Activated CD4-positive, alpha-beta T cell treated with anti-CD3 and anti-CD28 coated beads, Interleukin-2, amount 10 ng/mL, durations not matched to agents 7 days and 5 days (primary cell): Measurements from ENCODE around the gene MPC1. TPM values are rescaled to one million over a fixed set of nuclear protein-coding genes. Genes with fewer than 3 reads are reported as not detected.

Experiments used
- CTCF ChIA-PET: fragments of 350-600 bp; sonication (Branson Sonifier 250); formaldehyde crosslinking; loops from one replicate; lab custom pipeline; 2021; ENCODE audit warnings: antibody characterized with exemption; lab: Charles Lee
- POLR2A ChIA-PET: fragments of 350-600 bp; sonication (Branson Sonifier 250); formaldehyde crosslinking; loops from one replicate; lab custom pipeline; 2021; ENCODE audit warnings: antibody characterized with exemption; lab: Charles Lee
- DNase-seq: peaks from one replicate; pipeline ENCODE4 v3.0.0-alpha.2; 2020
- H3K27ac Mint-ChIP-seq: one replicate; pipeline ENCODE4 v1.8.0; 2021; ENCODE audit warnings: mild to moderate bottlenecking, moderate library complexity, mixed read lengths
- H3K27me3 Mint-ChIP-seq: one replicate; pipeline ENCODE4 v1.8.0; 2021; ENCODE audit warnings: mixed read lengths
- H3K36me3 Mint-ChIP-seq: one replicate; pipeline ENCODE4 v1.8.0; 2021; ENCODE audit warnings: low read depth, mixed read lengths
- H3K4me1 Mint-ChIP-seq: one replicate; pipeline ENCODE4 v1.8.0; 2021; ENCODE audit warnings: mixed read lengths
- H3K4me3 Mint-ChIP-seq: one replicate; pipeline ENCODE4 v1.8.0; 2021; ENCODE audit warnings: mild to moderate bottlenecking, moderate library complexity, mixed read lengths
- H3K9me3 Mint-ChIP-seq: one replicate; pipeline ENCODE4 v1.8.0; 2021; ENCODE audit warnings: mixed read lengths
- total RNA-seq, 2 experiments: library from RNA; stranded (reverse); gene quantifications; one replicate each; pipeline ENCODE4 v1.2.3, GENCODE V29; 2021

MPC1 gene
- total RNA-seq, 2 experiments from 2014 or later, result 27.1 to 28.3 TPM

GRCh38 chr6:166415306-166415705, 32.6 kb upstream of the MPC1 start:
- peak overlapping the region; percentile 40 for H3K4me3 Mint-ChIP-seq
- H3K4me1 Mint-ChIP-seq, result peaks cover 93% of the 10 kb centered on the region
- H3K36me3 Mint-ChIP-seq, result peaks cover 40% of the 10 kb centered on the region
- no peaks in the 10 kb centered on the region for H3K27me3 Mint-ChIP-seq
- CTCF ChIA-PET, result interaction anchor here (0.8 to 1.1 kb wide), 2 partner anchors 9 to 34 kb away, joined by 3 read pairs; no protein-coding TSS in a partner anchor
- POLR2A ChIA-PET, result no interaction called here
- DNase-seq, result peak; percentile 71
- peak overlapping the region; percentile 86 for H3K27ac Mint-ChIP-seq
- peaks cover 23% of the 10 kb centered on the region for H3K9me3 Mint-ChIP-seq

GRCh38 chr6:166413491-166413951, 30.8 kb upstream of the MPC1 start:
- ChIA-PET CTCF (interaction anchor here (1.0 kb wide), 1 partner anchor 79 kb away, joined by 3 read pairs; no protein-coding TSS in a partner anchor), POLR2A (no interaction called here)
- Mint-ChIP-seq H3K4me1 (peaks cover 80% of the 10 kb centered on the region), H3K9me3 (peaks cover 23% of the 10 kb centered on the region), H3K27ac (peak overlapping the region; percentile 28), H3K27me3 (peaks cover 2% of the 10 kb centered on the region), H3K36me3 (peaks cover 33% of the 10 kb centered on the region), H3K4me3 (no peak overlapping the region)
- DNase-seq, result no peak

GRCh38 chr6:166412911-166413384, 30.2 kb upstream of the MPC1 start:
- DNase-seq, result no peak

GRCh38 chr6:166412156-166412910, 29.6 kb upstream of the MPC1 start:
- no peak for DNase-seq
- ChIA-PET CTCF (no interaction called here), POLR2A (interaction anchor here (0.6 kb wide), 1 partner anchor 132 kb away, joined by 3 read pairs; no protein-coding TSS in a partner anchor)
- H3K4me3 Mint-ChIP-seq, result peak overlapping the region; percentile 65
- H3K4me1 Mint-ChIP-seq, result peaks cover 71% of the 10 kb centered on the region
- H3K27ac Mint-ChIP-seq, result peak overlapping the region; percentile 97
- peaks cover 29% of the 10 kb centered on the region for H3K36me3 Mint-ChIP-seq
- H3K27me3 Mint-ChIP-seq, result peaks cover 2% of the 10 kb centered on the region
- peaks cover 22% of the 10 kb centered on the region for H3K9me3 Mint-ChIP-seq

More at GRCh38 chr6:166412911-166413384, 30.2 kb upstream of the MPC1 start:
- Mint-ChIP-seq H3K36me3 (peaks cover 32% of the 10 kb centered on the region), H3K4me3 (no peak overlapping the region), H3K4me1 (peaks cover 77% of the 10 kb centered on the region), H3K9me3 (peaks cover 23% of the 10 kb centered on the region), H3K27ac (peak overlapping the region; percentile 28), H3K27me3 (peaks cover 2% of the 10 kb centered on the region)
- CTCF ChIA-PET, result no interaction called here
- POLR2A ChIA-PET, result no interaction called here

- peaks cover 65% of the 10 kb centered on the region for H3K4me1 Mint-ChIP-seq
- H3K4me3 Mint-ChIP-seq, result peak overlapping the region; percentile 65
- ChIA-PET CTCF (no interaction called here), POLR2A (interaction anchor here (0.6 kb wide), 1 partner anchor 131 kb away, joined by 3 read pairs; no protein-coding TSS in a partner anchor)
- DNase-seq, result peak; percentile 59
- peaks cover 2% of the 10 kb centered on the region for H3K27me3 Mint-ChIP-seq
- H3K9me3 Mint-ChIP-seq, result peaks cover 16% of the 10 kb centered on the region
- peak overlapping the region; percentile 97 for H3K27ac Mint-ChIP-seq
- H3K36me3 Mint-ChIP-seq, result peaks cover 23% of the 10 kb centered on the region
Observed at GRCh38 chr6:166411721-166412151, 29.0 kb upstream of the MPC1 start.

GRCh38 chr6:166411271-166411670, 28.5 kb upstream of the MPC1 start:
- H3K4me1 Mint-ChIP-seq, result peaks cover 60% of the 10 kb centered on the region

GRCh38 chr6:166410426-166410935, 27.7 kb upstream of the MPC1 start:
- no peak for DNase-seq
- Mint-ChIP-seq H3K27me3 (peaks cover 2% of the 10 kb centered on the region), H3K27ac (peak overlapping the region; percentile 97), H3K9me3 (peaks cover 4% of the 10 kb centered on the region), H3K4me1 (peaks cover 52% of the 10 kb centered on the region), H3K4me3 (no peak overlapping the region), H3K36me3 (peaks cover 11% of the 10 kb centered on the region)
- CTCF ChIA-PET, result interaction anchor here (0.9 to 1.1 kb wide), 2 partner anchors 10 to 74 kb away, joined by 4 to 6 read pairs; no protein-coding TSS in a partner anchor
- POLR2A ChIA-PET, result no interaction called here

More at GRCh38 chr6:166411271-166411670, 28.5 kb upstream of the MPC1 start:
- Mint-ChIP-seq H3K27me3 (peaks cover 2% of the 10 kb centered on the region), H3K27ac (peak overlapping the region; percentile 97), H3K9me3 (peaks cover 11% of the 10 kb centered on the region), H3K4me3 (peak overlapping the region; percentile 65), H3K36me3 (peaks cover 19% of the 10 kb centered on the region)
- DNase-seq, result no peak
- POLR2A ChIA-PET, result no interaction called here
- CTCF ChIA-PET, result interaction anchor here (0.9 to 1.1 kb wide), 2 partner anchors 11 to 75 kb away, joined by 4 to 6 read pairs; no protein-coding TSS in a partner anchor

GRCh38 chr6:166408936-166409755, 26.4 kb upstream of the MPC1 start:
- Mint-ChIP-seq H3K27ac (no peak overlapping the region), H3K4me1 (peaks cover 39% of the 10 kb centered on the region), H3K27me3 (peaks cover 2% of the 10 kb centered on the region), H3K36me3 (peaks cover 2% of the 10 kb centered on the region), H3K4me3 (no peak overlapping the region), H3K9me3 (no peaks in the 10 kb centered on the region)
- CTCF ChIA-PET, result interaction anchor here (1.0 kb wide), 1 partner anchor 8 kb away, joined by 3 read pairs; no protein-coding TSS in a partner anchor
- no peak for DNase-seq
- POLR2A ChIA-PET, result no interaction called here

GRCh38 chr6:166406197-166406596, 23.5 kb upstream of the MPC1 start:
- Mint-ChIP-seq H3K27ac (no peak overlapping the region), H3K9me3 (no peaks in the 10 kb centered on the region), H3K36me3 (no peaks in the 10 kb centered on the region), H3K27me3 (peaks cover 2% of the 10 kb centered on the region), H3K4me3 (no peak overlapping the region), H3K4me1 (peaks cover 17% of the 10 kb centered on the region)
- no peak for DNase-seq
- ChIA-PET POLR2A (no interaction called here), CTCF (interaction anchor here (1.1 kb wide), 1 partner anchor 9 kb away, joined by 3 read pairs; no protein-coding TSS in a partner anchor)

- CTCF ChIA-PET, result interaction anchor here (1.4 kb wide), 1 partner anchor 24 kb away, joined by 3 read pairs; no protein-coding TSS in a partner anchor
Observed at GRCh38 chr6:166405386-166405785, 22.6 kb upstream of the MPC1 start.

GRCh38 chr6:166402582-166403277, 20.0 kb upstream of the MPC1 start:
- Mint-ChIP-seq H3K27ac (no peak overlapping the region), H3K9me3 (no peaks in the 10 kb centered on the region), H3K27me3 (peaks cover 6% of the 10 kb centered on the region), H3K4me1 (peaks cover 5% of the 10 kb centered on the region), H3K36me3 (no peaks in the 10 kb centered on the region), H3K4me3 (no peak overlapping the region)
- ChIA-PET CTCF (interaction anchor here (1.0 kb wide), 1 partner anchor 56 kb away, joined by 3 read pairs; no protein-coding TSS in a partner anchor), POLR2A (no interaction called here)
- no peak for DNase-seq

More at GRCh38 chr6:166405386-166405785, 22.6 kb upstream of the MPC1 start:
- no peaks in the 10 kb centered on the region for H3K9me3 Mint-ChIP-seq
- H3K36me3 Mint-ChIP-seq, result no peaks in the 10 kb centered on the region
- peaks cover 11% of the 10 kb centered on the region for H3K4me1 Mint-ChIP-seq
- peaks cover 2% of the 10 kb centered on the region for H3K27me3 Mint-ChIP-seq
- POLR2A ChIA-PET, result no interaction called here
- H3K27ac Mint-ChIP-seq, result no peak overlapping the region
- no peak for DNase-seq
- H3K4me3 Mint-ChIP-seq, result no peak overlapping the region
